AML-193 (cell line): ENCODE data around the gene UNC13C.

Experiments used
- DNase-seq, 2 experiments: peaks; one replicate each; lab custom pipeline; 2025; lab: John Stamatoyannopoulos, UW

UNC13C gene

GRCh38 chr15:54482251-54482650, 504.0 kb downstream of the UNC13C start:
- no peak for DNase-seq

- no peak for DNase-seq
Measured at GRCh38 chr15:54500330-54500729, 522.1 kb downstream of the UNC13C start.

- no peak for DNase-seq
Measured at GRCh38 chr15:54502416-54503075, 524.3 kb downstream of the UNC13C start.

GRCh38 chr15:54504695-54505094, 526.5 kb downstream of the UNC13C start:
- no peak for DNase-seq

- DNase-seq = no peak
Measured at GRCh38 chr15:54506977-54507524, 528.8 kb downstream of the UNC13C start.

- DNase-seq = no peak
Measured at GRCh38 chr15:54514601-54515000, 536.4 kb downstream of the UNC13C start.

GRCh38 chr15:54515664-54516582, 537.7 kb downstream of the UNC13C start:
- no peak for DNase-seq

GRCh38 chr15:54517366-54517765, 539.1 kb downstream of the UNC13C start:
- DNase-seq = no peak

- DNase-seq = no peak
Measured at GRCh38 chr15:54518156-54518882, 540.1 kb downstream of the UNC13C start.

GRCh38 chr15:54519577-54519976, 541.3 kb downstream of the UNC13C start:
- no peak for DNase-seq

- DNase-seq = no peak
Measured at GRCh38 chr15:54520616-54521015, 542.4 kb downstream of the UNC13C start.

- DNase-seq = no peak
Measured at GRCh38 chr15:54521206-54521605, 543.0 kb downstream of the UNC13C start.

- no peak for DNase-seq
Measured at GRCh38 chr15:54528021-54528420, 549.8 kb downstream of the UNC13C start.

- no peak for DNase-seq
Measured at GRCh38 chr15:54540721-54541120, 562.5 kb downstream of the UNC13C start.

GRCh38 chr15:54547491-54547890, 569.2 kb downstream of the UNC13C start:
- no peak for DNase-seq

- DNase-seq = no peak
Measured at GRCh38 chr15:54550954-54551353, 572.7 kb downstream of the UNC13C start.

- no peak for DNase-seq
Measured at GRCh38 chr15:54556231-54556630, 578.0 kb downstream of the UNC13C start.

- no peak for DNase-seq
Measured at GRCh38 chr15:54559405-54560069, 581.3 kb downstream of the UNC13C start.

GRCh38 chr15:54560417-54560816, 582.2 kb downstream of the UNC13C start:
- DNase-seq = no peak

- no peak for DNase-seq
Measured at GRCh38 chr15:54564166-54564565, 585.9 kb downstream of the UNC13C start.

- DNase-seq = no peak
Measured at GRCh38 chr15:54566654-54567053, 588.4 kb downstream of the UNC13C start.
